ENCODE measurements around the gene RPL32.

The RPL32 gene

DNA sequence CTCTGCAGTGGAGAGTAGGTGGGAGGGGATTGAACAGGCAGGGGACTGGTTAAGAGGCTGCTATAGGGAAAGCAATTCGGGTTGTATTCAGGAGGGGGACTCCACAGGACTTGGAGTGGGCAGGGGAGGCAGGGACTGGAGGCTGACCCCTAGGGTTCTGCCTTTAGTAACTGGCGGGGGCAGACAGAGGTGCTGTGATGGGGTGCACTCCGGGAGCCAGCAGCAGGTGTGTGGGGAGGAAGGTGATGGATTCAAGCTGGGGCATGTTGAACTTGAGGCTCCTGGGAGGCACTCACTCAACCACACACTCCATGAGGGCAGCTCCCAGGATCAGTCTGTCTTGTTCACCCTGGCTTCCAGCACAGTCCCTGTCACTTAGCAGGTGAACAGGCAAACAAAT is 32.4 kb downstream of the RPL32 start:
- H3K4me3 ChIP-seq (ENCODE audit: low read depth, low read length): no peak overlapping the region
- no peak for DNase-seq (ENCODE audit: low read depth)

DNA sequence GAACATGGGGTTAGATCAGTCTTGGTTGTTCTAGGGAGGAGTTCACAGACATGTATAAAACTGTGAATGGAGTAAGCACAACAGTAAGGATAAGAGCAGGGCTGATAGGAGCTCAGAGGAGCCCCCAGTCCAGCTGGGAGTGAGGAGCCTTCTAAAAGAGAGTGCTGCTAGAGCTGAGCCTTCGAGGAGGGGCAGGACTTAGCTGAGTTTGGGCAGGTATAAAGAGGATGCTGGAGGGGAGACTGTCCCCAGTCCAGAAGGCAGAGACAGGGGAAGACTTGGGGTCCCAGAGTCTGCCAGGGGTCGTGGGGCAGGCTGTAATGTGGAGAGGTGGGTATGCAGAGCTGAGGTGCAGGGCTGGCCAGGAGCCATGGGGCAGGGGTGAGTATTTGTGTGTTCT is 32.8 kb downstream of the RPL32 start:
- TF ChIP-seq, protein P1, sequence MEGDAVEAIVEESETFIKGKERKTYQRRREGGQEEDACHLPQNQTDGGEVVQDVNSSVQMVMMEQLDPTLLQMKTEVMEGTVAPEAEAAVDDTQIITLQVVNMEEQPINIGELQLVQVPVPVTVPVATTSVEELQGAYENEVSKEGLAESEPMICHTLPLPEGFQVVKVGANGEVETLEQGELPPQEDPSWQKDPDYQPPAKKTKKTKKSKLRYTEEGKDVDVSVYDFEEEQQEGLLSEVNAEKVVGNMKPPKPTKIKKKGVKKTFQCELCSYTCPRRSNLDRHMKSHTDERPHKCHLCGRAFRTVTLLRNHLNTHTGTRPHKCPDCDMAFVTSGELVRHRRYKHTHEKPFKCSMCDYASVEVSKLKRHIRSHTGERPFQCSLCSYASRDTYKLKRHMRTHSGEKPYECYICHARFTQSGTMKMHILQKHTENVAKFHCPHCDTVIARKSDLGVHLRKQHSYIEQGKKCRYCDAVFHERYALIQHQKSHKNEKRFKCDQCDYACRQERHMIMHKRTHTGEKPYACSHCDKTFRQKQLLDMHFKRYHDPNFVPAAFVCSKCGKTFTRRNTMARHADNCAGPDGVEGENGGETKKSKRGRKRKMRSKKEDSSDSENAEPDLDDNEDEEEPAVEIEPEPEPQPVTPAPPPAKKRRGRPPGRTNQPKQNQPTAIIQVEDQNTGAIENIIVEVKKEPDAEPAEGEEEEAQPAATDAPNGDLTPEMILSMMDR (IDR thresholded peaks at IDR 0.05; ENCODE audit: control insufficient read depth, extremely low read depth, insufficient read depth): no peak
- no peak overlapping the region for H3K4me3 ChIP-seq (ENCODE audit: low read depth, low read length)
- no peak for DNase-seq (ENCODE audit: low read depth)

More for the DNA sequence above, 32.4 kb downstream of the RPL32 start:
- TF ChIP-seq, protein P1 (IDR thresholded peaks at IDR 0.05; ENCODE audit: control insufficient read depth, extremely low read depth, insufficient read depth): no peak

DNA sequence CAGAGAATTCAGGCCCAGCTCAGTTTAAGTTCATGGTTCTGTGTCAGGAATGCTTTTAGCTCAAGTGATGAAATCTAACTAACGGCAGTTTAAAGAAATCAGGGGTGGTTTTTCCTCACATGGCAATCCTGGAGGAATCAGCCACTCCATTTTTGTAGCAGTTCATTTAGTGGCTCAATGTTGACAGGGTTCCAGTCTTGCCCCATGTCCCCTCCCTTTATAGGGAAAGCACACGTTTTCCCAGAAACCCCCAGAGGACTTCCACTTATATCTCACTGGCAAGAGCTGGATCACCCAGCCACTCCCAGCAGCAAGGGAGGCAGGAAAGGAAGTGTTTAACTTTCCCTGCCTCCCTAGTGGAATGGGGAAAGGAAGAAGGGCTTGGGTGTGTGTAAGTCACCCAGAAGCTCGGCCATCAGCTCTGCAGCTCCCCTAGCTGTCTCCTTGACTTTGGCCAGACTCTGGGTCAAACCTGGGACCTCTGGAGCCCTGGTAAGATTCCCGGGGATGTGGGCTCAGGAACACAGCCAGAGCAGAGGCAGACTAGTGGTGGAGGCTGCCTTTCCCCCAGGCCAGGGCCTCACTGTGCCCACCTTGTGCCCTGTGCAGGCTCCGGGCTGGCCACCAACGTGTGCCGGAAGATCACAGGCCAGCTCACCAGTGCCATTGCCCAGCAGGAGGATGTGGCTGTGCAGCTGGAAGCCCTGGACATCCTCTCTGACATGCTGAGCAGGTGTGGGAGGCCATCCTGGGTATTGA is 33.6 kb downstream of the RPL32 start:
- TF ChIP-seq, protein P1 (IDR thresholded peaks at IDR 0.05; ENCODE audit: control insufficient read depth, extremely low read depth, insufficient read depth): no peak
- no peak for DNase-seq (ENCODE audit: low read depth)
- H3K4me3 ChIP-seq (ENCODE audit: low read depth, low read length): no peak overlapping the region

DNA sequence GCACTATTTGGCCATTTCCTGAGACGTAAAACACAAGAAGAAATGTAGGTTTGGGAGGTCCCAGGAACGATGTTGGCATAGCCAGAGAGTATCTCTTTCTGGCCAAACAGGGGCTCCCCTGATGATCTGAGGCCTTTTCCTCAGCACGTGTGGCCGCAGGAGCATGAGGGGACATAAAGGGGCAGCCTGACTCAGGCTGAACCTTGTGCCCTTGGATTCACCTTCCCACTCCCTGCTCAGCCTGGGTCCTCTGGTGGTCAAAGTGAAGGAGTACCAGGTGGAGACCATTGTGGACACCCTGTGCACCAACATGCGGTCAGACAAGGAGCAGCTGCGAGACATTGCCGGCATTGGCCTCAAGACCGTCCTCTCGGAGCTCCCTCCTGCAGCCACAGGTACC is 34.3 kb downstream of the RPL32 start:
- TF ChIP-seq, protein P1 (IDR thresholded peaks at IDR 0.05; ENCODE audit: control insufficient read depth, extremely low read depth, insufficient read depth): no peak
- H3K4me3 ChIP-seq (ENCODE audit: low read depth, low read length): no peak overlapping the region
- DNase-seq (ENCODE audit: low read depth): no peak

DNA sequence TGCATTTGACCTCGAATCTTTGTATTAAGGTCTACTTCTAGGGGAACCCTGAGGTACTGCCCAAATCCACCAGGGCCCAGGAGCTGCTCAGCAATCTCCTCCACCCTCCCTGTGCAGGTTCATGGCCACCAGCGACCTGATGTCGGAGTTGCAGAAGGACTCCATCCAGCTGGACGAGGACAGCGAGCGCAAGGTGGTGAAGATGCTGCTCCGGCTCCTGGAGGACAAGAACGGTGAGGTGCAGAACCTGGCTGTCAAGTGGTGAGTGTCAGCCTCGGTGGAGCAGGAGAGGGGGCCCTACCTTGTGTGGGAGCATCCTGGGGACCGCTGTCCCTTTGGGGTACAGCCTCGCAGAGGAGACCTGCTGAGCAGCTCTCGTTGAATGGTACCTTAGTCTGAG is 38.0 kb downstream of the RPL32 start:
- TF ChIP-seq, protein P1 (IDR thresholded peaks at IDR 0.05; ENCODE audit: control insufficient read depth, extremely low read depth, insufficient read depth): no peak
- DNase-seq (ENCODE audit: low read depth): no peak

DNA sequence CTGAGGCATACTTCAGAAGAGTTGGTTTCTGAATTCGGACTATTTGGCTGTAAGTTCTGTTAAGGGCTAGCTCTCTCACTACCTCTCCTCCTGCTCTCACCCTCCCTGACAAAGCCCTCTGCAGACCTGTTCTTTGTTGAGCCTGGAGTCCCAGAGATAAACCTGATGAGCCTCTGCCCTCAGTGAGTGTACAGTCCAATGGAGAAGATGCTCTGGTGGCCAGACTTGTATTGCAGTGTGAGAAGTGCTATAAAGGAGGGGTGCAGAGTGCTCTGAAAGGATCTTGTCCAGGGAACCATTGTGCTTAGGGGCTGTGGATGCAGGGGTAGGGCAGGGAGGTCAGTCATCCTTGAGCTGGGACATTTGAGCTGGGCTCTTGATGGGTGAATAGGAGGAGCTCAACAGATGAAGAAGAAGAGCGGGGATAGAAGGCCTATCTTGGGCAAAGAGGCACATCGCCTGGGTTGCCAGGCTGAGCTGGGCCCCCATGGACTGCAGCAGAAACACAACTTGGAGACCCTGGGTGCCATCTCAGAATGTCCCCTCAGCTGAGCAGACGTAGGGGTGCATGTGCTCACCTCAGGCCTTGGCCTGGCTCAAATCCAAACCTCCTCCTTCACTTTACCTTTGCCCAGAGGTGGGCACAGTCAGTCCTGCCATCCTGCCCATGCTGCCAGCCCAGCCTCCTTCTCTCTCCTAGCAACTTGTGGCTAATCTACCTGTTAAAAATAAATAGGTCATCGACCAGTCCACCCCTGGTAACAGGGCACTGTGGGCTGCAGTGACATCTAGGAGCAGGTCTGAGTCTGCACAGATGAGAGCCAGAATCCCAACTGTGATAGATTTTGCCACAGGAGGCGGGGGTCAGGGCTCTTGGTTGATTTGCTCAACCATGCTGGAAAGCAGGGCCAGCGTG is 41.6 kb downstream of the RPL32 start:
- no peak overlapping the region for H3K4me3 ChIP-seq (ENCODE audit: low read depth, low read length)
- DNase-seq (ENCODE audit: low read depth): no peak
- TF ChIP-seq, protein P1 (IDR thresholded peaks at IDR 0.05; ENCODE audit: control insufficient read depth, extremely low read depth, insufficient read depth): no peak

More for the DNA sequence above, 38.0 kb downstream of the RPL32 start:
- H3K4me3 ChIP-seq (ENCODE audit: low read depth, low read length): no peak overlapping the region
